ENCODE data around the gene DTNBP1. TPM values are rescaled to one million over a fixed set of nuclear protein-coding genes. Genes with fewer than 3 reads are reported as not detected.

The DTNBP1 gene
- total and polyA plus RNA-seq, 2 experiments from 2014 or later, result 0.32 to 15.8 TPM

DNA sequence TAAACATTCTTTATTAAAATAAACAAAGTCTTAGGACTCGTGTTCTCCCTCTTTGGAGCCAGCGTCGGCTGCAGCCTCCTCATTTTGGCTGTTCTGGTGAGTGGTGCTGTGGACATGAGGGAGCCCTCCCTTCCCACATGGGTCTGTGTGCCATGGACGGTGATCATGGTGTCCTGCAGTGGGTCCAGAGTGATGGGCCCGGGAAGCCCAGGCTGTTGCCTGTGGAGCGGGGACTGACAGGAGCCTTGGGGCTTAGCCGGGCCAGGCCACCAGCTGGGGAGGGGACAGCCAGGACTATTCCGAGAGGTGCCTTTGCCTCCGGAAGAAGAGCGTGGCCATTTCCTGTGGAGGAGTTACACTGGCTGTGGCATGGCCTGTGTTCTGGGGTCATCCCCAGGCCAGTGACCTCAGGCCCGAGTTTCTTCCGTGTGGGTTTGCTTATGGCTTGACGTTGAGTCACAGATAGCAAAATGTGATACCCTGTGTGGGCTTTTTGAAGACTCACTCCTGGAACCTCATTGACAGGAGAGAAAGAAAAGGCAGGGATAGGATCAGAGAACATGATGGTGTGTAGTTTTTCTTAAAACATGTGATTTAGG lies 153.4 kb downstream of the DTNBP1 start:
- DNase-seq, result no peak
- Histone ChIP-seq H3F3A (ENCODE audit: insufficient read depth) (peaks cover 12% of the 10 kb centered on the region), H3K36me3 (ENCODE audit: low read depth) (0 out of 2 replicates have a peak, but pooled peaks cover 3% of the 10 kb centered on the region), H4K20me1 (ENCODE audit: insufficient read depth) (peaks cover 10% of the 10 kb centered on the region; the same call in 1 of the 2 replicates), H3K27ac (no peak overlapping the region), H3K4me3 (no peak overlapping the region), H3K79me2 (ENCODE audit: insufficient read depth) (peaks cover 43% of the 10 kb centered on the region), H3K4me2 (ENCODE audit: unreplicated experiment) (no peak overlapping the region), H3K9ac (no peak overlapping the region), H3K9me2 (ENCODE audit: insufficient read depth) (no peaks in the 10 kb centered on the region), H3K27me3 (replicated peaks; ENCODE audit: insufficient read depth) (no peaks in the 10 kb centered on the region), H3K9me3 (ENCODE audit: low read depth) (no peaks in the 10 kb centered on the region), H3K4me1 (ENCODE audit: insufficient read depth) (peaks cover 9% of the 10 kb centered on the region), H2AFZ (no peak overlapping the region)
- 87 to 91% methylated on average over 13 of the region's 13 CpGs for WGBS, 2 experiments (ENCODE audit: low coverage in 1 of 2, low lambda C conversion rate in 2 of 2, missing lambda C conversion rate in 2 of 2)
- in situ Hi-C loops (cut with MboI), result no loop called here
- TF ChIP-seq EZH2 (IDR thresholded peaks at IDR 0.05; ENCODE audit: insufficient read depth, poor library complexity, severe bottlenecking) (no peak), EZH2phosphoT487 (IDR thresholded peaks at IDR 0.05; ENCODE audit: insufficient read depth, low read depth) (no peak)

DNA sequence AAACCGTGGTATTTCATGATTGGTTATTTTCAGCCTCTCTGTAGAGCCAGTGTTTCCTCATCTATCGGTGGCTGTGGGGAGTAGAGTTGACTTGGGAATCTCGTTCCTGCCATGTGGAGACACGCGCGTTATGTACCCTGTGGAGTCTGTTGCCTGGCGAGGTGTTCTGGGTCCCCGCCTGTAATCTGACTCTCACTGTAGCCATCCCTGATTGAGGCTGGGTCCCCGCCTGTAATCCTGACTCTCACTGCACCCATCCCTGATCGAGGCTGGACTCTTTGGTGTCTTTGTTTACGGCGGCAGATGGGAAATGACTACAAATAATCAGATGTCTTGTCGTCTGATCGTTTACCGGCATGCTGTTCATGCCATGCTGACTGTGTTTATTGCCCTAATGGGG lies 153.9 kb downstream of the DTNBP1 start:
- no peak for DNase-seq
- 0 out of 2 replicates have a peak, but pooled peaks cover 3% of the 10 kb centered on the region for H3K36me3 ChIP-seq (ENCODE audit: low read depth)
- no peak overlapping the region for H3K4me3 ChIP-seq
- peaks cover 43% of the 10 kb centered on the region for H3K79me2 ChIP-seq (ENCODE audit: insufficient read depth)
- H3F3A ChIP-seq (ENCODE audit: insufficient read depth), result peaks cover 12% of the 10 kb centered on the region
- H4K20me1 ChIP-seq (ENCODE audit: insufficient read depth), result peaks cover 10% of the 10 kb centered on the region; the same call in 1 of the 2 replicates
- H3K27ac ChIP-seq, result no peak overlapping the region
- H3K4me2 ChIP-seq (ENCODE audit: unreplicated experiment), result no peak overlapping the region
- TF ChIP-seq EZH2phosphoT487 (IDR thresholded peaks at IDR 0.05; ENCODE audit: insufficient read depth, low read depth) (no peak), EZH2 (IDR thresholded peaks at IDR 0.05; ENCODE audit: insufficient read depth, poor library complexity, severe bottlenecking) (no peak)
- H3K4me1 ChIP-seq (ENCODE audit: insufficient read depth), result peaks cover 14% of the 10 kb centered on the region
- no peaks in the 10 kb centered on the region for H3K9me2 ChIP-seq (ENCODE audit: insufficient read depth)
- no peak overlapping the region for H3K9ac ChIP-seq
- no peak overlapping the region for H2AFZ ChIP-seq
- H3K9me3 ChIP-seq (ENCODE audit: low read depth), result no peaks in the 10 kb centered on the region
- 96 to 98% methylated on average over 15 of the region's 15 CpGs for WGBS, 2 experiments (ENCODE audit: low coverage in 1 of 2, low lambda C conversion rate in 2 of 2, missing lambda C conversion rate in 2 of 2)
- H3K27me3 ChIP-seq (replicated peaks; ENCODE audit: insufficient read depth), result no peaks in the 10 kb centered on the region
- in situ Hi-C loops (cut with MboI), result no loop called here

DNA sequence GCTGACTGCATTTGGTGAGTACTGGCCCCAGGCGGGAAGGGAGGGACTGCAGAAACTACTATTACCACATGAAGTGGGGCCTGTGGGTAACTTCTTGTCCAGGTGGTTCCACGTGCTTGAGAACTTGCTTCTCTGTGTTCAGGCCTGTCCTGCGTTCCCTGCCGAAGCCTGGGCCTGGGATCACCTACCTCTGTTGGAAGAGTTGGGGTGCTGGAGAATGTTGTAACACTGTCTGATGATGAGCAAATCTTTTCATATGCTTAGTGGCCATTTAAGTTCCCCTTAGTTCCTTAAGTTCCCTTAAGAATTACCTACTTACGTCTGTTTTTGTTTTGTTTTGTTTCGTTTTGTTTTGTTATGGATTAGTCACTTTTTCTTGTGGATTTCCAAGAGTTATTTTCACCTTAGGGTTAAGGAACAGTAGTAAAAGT lies 154.4 kb downstream of the DTNBP1 start:
- H3K9me2 ChIP-seq (ENCODE audit: insufficient read depth), result no peaks in the 10 kb centered on the region
- H3F3A ChIP-seq (ENCODE audit: insufficient read depth), result peaks cover 12% of the 10 kb centered on the region
- no peak overlapping the region for H3K4me2 ChIP-seq (ENCODE audit: unreplicated experiment)
- no peaks in the 10 kb centered on the region for H3K27me3 ChIP-seq (replicated peaks; ENCODE audit: insufficient read depth)
- TF ChIP-seq EZH2phosphoT487 (IDR thresholded peaks at IDR 0.05; ENCODE audit: insufficient read depth, low read depth), result no peak
- TF ChIP-seq EZH2 (IDR thresholded peaks at IDR 0.05; ENCODE audit: insufficient read depth, poor library complexity, severe bottlenecking), result no peak
- H2AFZ ChIP-seq, result no peak overlapping the region
- no peak for DNase-seq
- peaks cover 10% of the 10 kb centered on the region; the same call in 1 of the 2 replicates for H4K20me1 ChIP-seq (ENCODE audit: insufficient read depth)
- peaks cover 15% of the 10 kb centered on the region for H3K4me1 ChIP-seq (ENCODE audit: insufficient read depth)
- no peak overlapping the region for H3K27ac ChIP-seq
- H3K9me3 ChIP-seq (ENCODE audit: low read depth), result no peaks in the 10 kb centered on the region
- peaks cover 43% of the 10 kb centered on the region for H3K79me2 ChIP-seq (ENCODE audit: insufficient read depth)
- H3K36me3 ChIP-seq (ENCODE audit: low read depth), result 0 out of 2 replicates have a peak, but pooled peaks cover 3% of the 10 kb centered on the region
- no peak overlapping the region for H3K9ac ChIP-seq
- 96 to 97% methylated on average over 6 of the region's 6 CpGs for WGBS, 2 experiments (ENCODE audit: low coverage in 1 of 2, low lambda C conversion rate in 2 of 2, missing lambda C conversion rate in 2 of 2)
- in situ Hi-C loops (cut with MboI), result no loop called here
- H3K4me3 ChIP-seq, result no peak overlapping the region

DNA sequence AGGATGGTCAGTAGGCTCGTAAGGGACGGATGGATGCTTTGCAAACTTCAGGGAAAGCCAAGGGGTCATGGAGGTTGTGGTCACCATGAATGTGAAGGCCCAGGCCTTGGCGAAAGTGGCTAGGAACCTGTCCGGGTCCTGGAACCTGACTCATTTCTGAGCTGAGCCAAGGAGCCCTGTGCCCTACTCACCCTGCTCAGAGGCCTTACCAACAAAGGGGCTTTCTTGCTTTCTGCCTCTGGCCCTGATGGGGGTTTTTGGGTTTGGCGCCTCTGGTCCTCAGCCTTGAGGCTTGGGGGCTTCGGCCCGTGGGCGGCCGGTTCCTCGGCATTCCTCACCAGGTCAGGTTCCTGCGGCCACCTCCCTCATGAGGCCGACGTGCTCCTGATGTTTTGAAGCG lies 155.1 kb downstream of the DTNBP1 start:
- DNase-seq, result no peak
- H3K27me3 ChIP-seq (replicated peaks; ENCODE audit: insufficient read depth), result no peaks in the 10 kb centered on the region
- peaks cover 10% of the 10 kb centered on the region; the same call in 1 of the 2 replicates for H4K20me1 ChIP-seq (ENCODE audit: insufficient read depth)
- H3K9ac ChIP-seq, result no peak overlapping the region
- H3K4me1 ChIP-seq (ENCODE audit: insufficient read depth), result peaks cover 15% of the 10 kb centered on the region
- H3F3A ChIP-seq (ENCODE audit: insufficient read depth), result peaks cover 12% of the 10 kb centered on the region
- H3K9me2 ChIP-seq (ENCODE audit: insufficient read depth), result no peaks in the 10 kb centered on the region
- H2AFZ ChIP-seq, result no peak overlapping the region
- H3K4me2 ChIP-seq (ENCODE audit: unreplicated experiment), result no peak overlapping the region
- WGBS, 2 experiments (ENCODE audit: low coverage in 1 of 2, low lambda C conversion rate in 2 of 2, missing lambda C conversion rate in 2 of 2), result 92% methylated on average over 14 of the region's 14 CpGs
- H3K27ac ChIP-seq, result no peak overlapping the region
- 0 out of 2 replicates have a peak, but pooled peaks cover 3% of the 10 kb centered on the region for H3K36me3 ChIP-seq (ENCODE audit: low read depth)
- H3K4me3 ChIP-seq, result no peak overlapping the region
- TF ChIP-seq EZH2phosphoT487 (IDR thresholded peaks at IDR 0.05; ENCODE audit: insufficient read depth, low read depth), result no peak
- no peak for TF ChIP-seq EZH2 (IDR thresholded peaks at IDR 0.05; ENCODE audit: insufficient read depth, poor library complexity, severe bottlenecking)
- H3K9me3 ChIP-seq (ENCODE audit: low read depth), result no peaks in the 10 kb centered on the region
- in situ Hi-C loops (cut with MboI), result no loop called here
- H3K79me2 ChIP-seq (ENCODE audit: insufficient read depth), result peaks cover 47% of the 10 kb centered on the region

Measured in GM23248 (cell line).